ENCODE results near the gene GLB1L3. TPM values are rescaled to one million over a fixed set of nuclear protein-coding genes. Genes with fewer than 3 reads are reported as not detected.

GLB1L3 gene
- total RNA-seq, 1 experiment from 2014 or later = not detected

DNA sequence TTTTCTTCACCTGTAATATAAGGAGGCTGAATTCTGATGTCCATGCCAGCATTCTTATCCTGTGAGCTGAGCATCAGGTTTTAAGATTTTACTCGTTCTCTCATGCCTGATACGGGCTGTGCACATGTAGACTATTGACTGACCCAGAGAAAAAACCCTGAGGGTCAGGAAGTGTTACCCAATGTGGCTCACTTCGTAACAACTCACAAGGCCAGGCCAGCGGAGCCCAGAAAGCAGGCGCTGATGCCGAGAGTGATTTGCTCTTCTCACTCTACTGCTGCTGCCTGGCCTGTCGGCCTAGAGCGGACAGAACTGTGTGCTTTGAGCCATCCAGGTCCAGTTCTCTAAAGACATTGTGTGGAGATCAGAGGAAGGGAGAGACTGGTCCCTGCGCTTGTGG, 33.8 kb upstream of the GLB1L3 start:
- no peaks in the 10 kb centered on the region for H3K9me3 Mint-ChIP-seq (ENCODE audit: low read depth, unreplicated experiment)
- no peak for DNase-seq
- no peaks in the 10 kb centered on the region for H3K36me3 Mint-ChIP-seq (ENCODE audit: insufficient read depth, unreplicated experiment)
- CTCF ChIA-PET = no interaction called here
- BruUV-seq (replicated peaks) = no TSS peak
- H3K27me3 Mint-ChIP-seq (ENCODE audit: unreplicated experiment) = no peaks in the 10 kb centered on the region
- intact Hi-C loops (cut with micrococcal nuclease; ENCODE audit: unreplicated experiment) = no loop called here
- H3K4me1 Mint-ChIP-seq (ENCODE audit: low read depth, unreplicated experiment) = no peaks in the 10 kb centered on the region
- TF ChIP-seq, protein P1, sequence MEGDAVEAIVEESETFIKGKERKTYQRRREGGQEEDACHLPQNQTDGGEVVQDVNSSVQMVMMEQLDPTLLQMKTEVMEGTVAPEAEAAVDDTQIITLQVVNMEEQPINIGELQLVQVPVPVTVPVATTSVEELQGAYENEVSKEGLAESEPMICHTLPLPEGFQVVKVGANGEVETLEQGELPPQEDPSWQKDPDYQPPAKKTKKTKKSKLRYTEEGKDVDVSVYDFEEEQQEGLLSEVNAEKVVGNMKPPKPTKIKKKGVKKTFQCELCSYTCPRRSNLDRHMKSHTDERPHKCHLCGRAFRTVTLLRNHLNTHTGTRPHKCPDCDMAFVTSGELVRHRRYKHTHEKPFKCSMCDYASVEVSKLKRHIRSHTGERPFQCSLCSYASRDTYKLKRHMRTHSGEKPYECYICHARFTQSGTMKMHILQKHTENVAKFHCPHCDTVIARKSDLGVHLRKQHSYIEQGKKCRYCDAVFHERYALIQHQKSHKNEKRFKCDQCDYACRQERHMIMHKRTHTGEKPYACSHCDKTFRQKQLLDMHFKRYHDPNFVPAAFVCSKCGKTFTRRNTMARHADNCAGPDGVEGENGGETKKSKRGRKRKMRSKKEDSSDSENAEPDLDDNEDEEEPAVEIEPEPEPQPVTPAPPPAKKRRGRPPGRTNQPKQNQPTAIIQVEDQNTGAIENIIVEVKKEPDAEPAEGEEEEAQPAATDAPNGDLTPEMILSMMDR (IDR thresholded peaks at IDR 0.05; ENCODE audit: unreplicated experiment) = no peak
- no peak overlapping the region for H3K4me3 Mint-ChIP-seq (ENCODE audit: low read depth, unreplicated experiment)
- no peak overlapping the region for H3K27ac Mint-ChIP-seq (ENCODE audit: unreplicated experiment)

DNA sequence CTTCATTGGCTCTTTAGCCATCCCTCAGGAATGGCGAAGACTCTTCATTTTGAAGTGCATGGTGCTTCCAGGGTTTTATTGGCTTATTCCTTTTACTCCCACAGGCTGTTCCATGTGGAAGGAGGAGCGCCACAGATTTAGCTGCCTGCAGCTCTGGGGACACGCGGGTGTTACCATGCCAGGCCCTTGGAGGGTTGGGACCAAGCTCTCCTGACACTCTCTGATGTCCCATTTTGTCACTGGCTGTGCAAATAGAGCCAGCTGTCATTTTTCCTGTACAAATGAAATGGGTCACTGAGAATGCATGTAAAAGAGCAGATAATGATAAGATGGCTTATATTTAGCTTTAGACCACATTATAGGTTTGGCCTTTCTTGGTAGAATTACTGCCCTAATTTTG, 32.3 kb upstream of the GLB1L3 start:
- CTCF ChIA-PET = interaction anchor here (1.5 kb wide), 1 partner anchor 316 kb away, joined by 3 read pairs; no protein-coding TSS in a partner anchor
- no TSS peak for BruUV-seq (replicated peaks)
- intact Hi-C loops (cut with micrococcal nuclease; ENCODE audit: unreplicated experiment) = no loop called here

DNA sequence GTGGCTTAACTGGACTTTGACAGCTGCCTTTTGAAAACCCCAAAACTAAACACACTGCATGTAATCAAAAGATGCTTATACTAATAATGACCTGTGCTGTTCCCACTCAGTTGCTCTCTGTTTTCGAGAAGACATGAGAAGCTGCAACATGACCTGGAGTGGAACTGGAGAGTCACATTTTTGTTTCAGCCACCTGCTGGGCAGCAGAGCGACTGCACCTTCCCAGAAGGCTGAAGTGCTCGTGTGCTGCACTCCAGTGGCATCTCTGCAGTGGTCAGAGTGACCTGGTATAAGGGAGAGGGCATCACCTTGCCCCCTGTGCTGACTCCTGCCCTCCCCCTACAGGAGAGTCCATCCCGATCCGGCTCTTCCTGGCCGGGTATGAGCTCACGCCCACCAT, 31.6 kb upstream of the GLB1L3 start:
- DNase-seq = peak; percentile 28
- Mint-ChIP-seq H3K27me3 (ENCODE audit: unreplicated experiment) (no peaks in the 10 kb centered on the region), H3K4me1 (ENCODE audit: low read depth, unreplicated experiment) (no peaks in the 10 kb centered on the region), H3K4me3 (ENCODE audit: low read depth, unreplicated experiment) (no peak overlapping the region), H3K9me3 (ENCODE audit: low read depth, unreplicated experiment) (no peaks in the 10 kb centered on the region), H3K27ac (ENCODE audit: unreplicated experiment) (no peak overlapping the region), H3K36me3 (ENCODE audit: insufficient read depth, unreplicated experiment) (no peaks in the 10 kb centered on the region)
- intact Hi-C loops (cut with micrococcal nuclease; ENCODE audit: unreplicated experiment) = no loop called here
- TF ChIP-seq, protein P1 (IDR thresholded peaks at IDR 0.05; ENCODE audit: unreplicated experiment) = peak; percentile 60
- CTCF ChIA-PET = interaction anchor here (1.5 kb wide), 1 partner anchor 317 kb away, joined by 3 read pairs; no protein-coding TSS in a partner anchor
- no TSS peak for BruUV-seq (replicated peaks)

More for the DNA sequence above, 32.3 kb upstream of the GLB1L3 start:
- Mint-ChIP-seq H3K27ac (ENCODE audit: unreplicated experiment) (no peak overlapping the region), H3K36me3 (ENCODE audit: insufficient read depth, unreplicated experiment) (no peaks in the 10 kb centered on the region), H3K27me3 (ENCODE audit: unreplicated experiment) (no peaks in the 10 kb centered on the region), H3K4me3 (ENCODE audit: low read depth, unreplicated experiment) (no peak overlapping the region), H3K4me1 (ENCODE audit: low read depth, unreplicated experiment) (no peaks in the 10 kb centered on the region), H3K9me3 (ENCODE audit: low read depth, unreplicated experiment) (no peaks in the 10 kb centered on the region)
- TF ChIP-seq, protein P1 (IDR thresholded peaks at IDR 0.05; ENCODE audit: unreplicated experiment) = no peak
- DNase-seq = no peak

DNA sequence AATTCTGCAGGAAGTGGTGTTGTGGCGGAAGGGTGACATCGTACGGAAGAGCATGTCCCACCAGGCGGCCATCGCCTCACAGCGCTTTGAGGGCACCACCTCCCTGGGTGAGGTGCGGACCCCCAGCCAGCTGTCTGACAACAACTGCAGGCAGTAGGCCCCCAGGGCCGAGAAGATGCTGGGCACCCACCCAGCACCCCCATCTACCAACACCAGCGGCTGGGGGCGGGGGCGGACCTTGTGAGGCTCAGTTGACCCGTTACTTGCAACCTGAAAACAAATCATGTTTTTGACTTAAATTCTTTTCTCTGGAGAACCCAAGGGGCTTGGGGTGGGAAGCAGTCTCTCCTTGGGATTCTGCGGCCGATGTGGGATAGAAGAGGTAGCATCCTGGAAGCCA, 30.7 kb upstream of the GLB1L3 start:
- Mint-ChIP-seq H3K36me3 (ENCODE audit: insufficient read depth, unreplicated experiment) (no peaks in the 10 kb centered on the region), H3K27ac (ENCODE audit: unreplicated experiment) (no peak overlapping the region), H3K4me1 (ENCODE audit: low read depth, unreplicated experiment) (no peaks in the 10 kb centered on the region), H3K9me3 (ENCODE audit: low read depth, unreplicated experiment) (no peaks in the 10 kb centered on the region), H3K27me3 (ENCODE audit: unreplicated experiment) (no peaks in the 10 kb centered on the region), H3K4me3 (ENCODE audit: low read depth, unreplicated experiment) (no peak overlapping the region)
- CTCF ChIA-PET = no interaction called here
- TF ChIP-seq, protein P1 (IDR thresholded peaks at IDR 0.05; ENCODE audit: unreplicated experiment) = no peak
- intact Hi-C loops (cut with micrococcal nuclease; ENCODE audit: unreplicated experiment) = no loop called here
- BruUV-seq (replicated peaks) = no TSS peak
- no peak for DNase-seq

Measured in Calu3 (cell line).